HEK293 (cell line): Measurements from ENCODE around the gene RD3L.

ENCODE experiments used
- CTCF ChIA-PET: fragments of 350-600 bp; formaldehyde crosslinking; extraction: SDS; loops from one replicate; lab custom pipeline; 2021; ENCODE audit warnings: antibody characterized with exemption; lab: Yijun Ruan, JAX
- POLR2A ChIA-PET: fragments of 300-600 bp; formaldehyde crosslinking; extraction: SDS; loops from one replicate; lab custom pipeline; 2020; ENCODE audit warnings: antibody characterized with exemption, inconsistent platforms; lab: Yijun Ruan, JAX
- H3K27ac ChIP-seq: fragments of 200-500 bp; sonication (Bioruptor generic); 2 replicates; pipeline ENCODE4 v1.5.1; 2014; ENCODE audit warnings: low read depth, low read length, control low read depth, inconsistent platforms; ENCODE audit errors: extremely low read depth
- H3K36me3 ChIP-seq, 2 experiments: fragments of 200-500 bp in 1 of 2; sonication (Bioruptor generic) in 1 of 2; 1 replicate in 1 of 2; 2 replicates in 1 of 2; pipeline ENCODE4 v1.5.1; 2014 to 2017; ENCODE audit warnings: inconsistent platforms in 2 of 2, low read length in 2 of 2; ENCODE audit not compliant: control insufficient read depth in 2 of 2, insufficient read depth in 1 of 2
- H3K4me1 ChIP-seq: fragments of 200-500 bp; sonication (Bioruptor generic); 2 replicates; pipeline ENCODE4 v1.5.1; 2014; ENCODE audit warnings: mild to moderate bottlenecking, low read length, inconsistent platforms; ENCODE audit not compliant: control insufficient read depth, insufficient read depth
- H3K4me3 ChIP-seq: 2 replicates; pipeline ENCODE4 v1.5.1; 2011; ENCODE audit warnings: low read depth, mild to moderate bottlenecking, control low read depth, low read length, moderate library complexity
- H3K9me3 ChIP-seq: fragments of 200-500 bp; sonication (Bioruptor generic); 2 replicates; pipeline ENCODE4 v1.5.1; 2014; ENCODE audit warnings: low read depth, low read length, inconsistent platforms; ENCODE audit not compliant: control insufficient read depth, insufficient read depth
- BCL11B ChIP-seq: fragments of 450-650 bp; formaldehyde crosslinking; IDR thresholded peaks from 2 replicates; pipeline ENCODE4 v1.5.1; 2016; ENCODE audit warnings: low read depth, missing biosample characterization, missing genetic modification characterization
- GLI2 ChIP-seq: fragments of 450-650 bp; formaldehyde crosslinking; IDR thresholded peaks from 2 replicates; pipeline ENCODE4; 2017; ENCODE audit warnings: missing biosample characterization, missing genetic modification characterization, low read depth, borderline replicate concordance
- HOXC10 ChIP-seq: sonication (generic); formaldehyde crosslinking; IDR thresholded peaks from 2 replicates; pipeline ENCODE4 v1.8.1; 2023; ENCODE audit warnings: mild to moderate bottlenecking, missing genetic modification reagents
- KLF9 ChIP-seq: fragments of 450-650 bp; formaldehyde crosslinking; IDR thresholded peaks from 2 replicates; pipeline ENCODE4 v1.5.1; 2016; ENCODE audit warnings: missing biosample characterization, missing genetic modification characterization, low read depth
- ZBTB20 ChIP-seq: fragments of 450-650 bp; formaldehyde crosslinking; IDR thresholded peaks from 2 replicates; pipeline ENCODE4 v1.5.1; 2016; ENCODE audit warnings: missing biosample characterization, missing genetic modification characterization
- ZBTB8A ChIP-seq: fragments of 450-650 bp; formaldehyde crosslinking; IDR thresholded peaks from 2 replicates; pipeline ENCODE4 v1.5.1; 2016; ENCODE audit warnings: missing biosample characterization, missing genetic modification characterization
- ZEB2 ChIP-seq: fragments of 450-650 bp; formaldehyde crosslinking; IDR thresholded peaks from 2 replicates; pipeline ENCODE4 v1.5.1; 2016; ENCODE audit warnings: missing biosample characterization, missing genetic modification characterization
- ZFHX2 ChIP-seq: fragments of 450-650 bp; formaldehyde crosslinking; conservative IDR thresholded peaks from 2 replicates; pipeline ENCODE4 v1.5.1; 2016; ENCODE audit warnings: missing biosample characterization, missing genetic modification characterization
- ZFP41 ChIP-seq: fragments of 450-650 bp; formaldehyde crosslinking; IDR thresholded peaks from 2 replicates; pipeline ENCODE4 v1.5.1; 2016; ENCODE audit warnings: missing biosample characterization, missing genetic modification characterization, borderline replicate concordance
- ZFP69B ChIP-seq: fragments of 450-650 bp; formaldehyde crosslinking; IDR thresholded peaks from 2 replicates; pipeline ENCODE4 v1.5.1; 2016; ENCODE audit warnings: missing biosample characterization, missing genetic modification characterization
- ZNF501 ChIP-seq: fragments of 450-650 bp; formaldehyde crosslinking; IDR thresholded peaks from 2 replicates; pipeline ENCODE4 v1.5.1; 2016; ENCODE audit warnings: missing biosample characterization, missing genetic modification characterization
- ZNF529 ChIP-seq: fragments of 450-650 bp; formaldehyde crosslinking; IDR thresholded peaks from 2 replicates; pipeline ENCODE4 v1.5.1; 2017; ENCODE audit warnings: missing genetic modification characterization, missing biosample characterization; ENCODE audit not compliant: insufficient replicate concordance
- ZNF544 ChIP-seq: fragments of 450-650 bp; formaldehyde crosslinking; IDR thresholded peaks from 2 replicates; pipeline ENCODE4 v1.5.0; 2017; ENCODE audit warnings: missing biosample characterization, missing genetic modification characterization
- ZNF658 ChIP-seq: fragments of 450-650 bp; formaldehyde crosslinking; IDR thresholded peaks from 2 replicates; pipeline ENCODE4; 2016; ENCODE audit warnings: missing biosample characterization, missing genetic modification characterization
- ZNF76 ChIP-seq: fragments of 450-650 bp; formaldehyde crosslinking; IDR thresholded peaks from 2 replicates; pipeline ENCODE4; 2016; ENCODE audit warnings: low read depth, missing biosample characterization, missing genetic modification characterization, borderline replicate concordance
- ZNF830 ChIP-seq: fragments of 450-650 bp; IDR thresholded peaks from 2 replicates; pipeline ENCODE4 v1.5.0; 2018; ENCODE audit warnings: missing biosample characterization, missing genetic modification characterization, low read depth, mild to moderate bottlenecking, moderate library complexity
- TF ChIP-seq, protein P1 (sequence below): fragments of 450-650 bp; formaldehyde crosslinking; IDR thresholded peaks from 2 replicates; pipeline ENCODE4 v1.5.1; 2016; ENCODE audit warnings: missing biosample characterization, missing genetic modification characterization
- TF ChIP-seq, protein P2 (sequence below): fragments of 450-650 bp; formaldehyde crosslinking; IDR thresholded peaks from 2 replicates; pipeline ENCODE4 v1.5.1; 2016; ENCODE audit warnings: missing biosample characterization, missing genetic modification characterization
- TF ChIP-seq, protein P3 (sequence below): fragments of 450-650 bp; formaldehyde crosslinking; IDR thresholded peaks from 2 replicates; pipeline ENCODE4 v1.5.1; 2016; ENCODE audit warnings: missing biosample characterization, missing genetic modification characterization
- TF ChIP-seq, protein P4 (sequence below): fragments of 450-650 bp; formaldehyde crosslinking; IDR thresholded peaks from 2 replicates; pipeline ENCODE4 v1.5.1; 2016; ENCODE audit warnings: missing biosample characterization, missing genetic modification characterization
- TF ChIP-seq, protein P5 (sequence below): fragments of 450-650 bp; formaldehyde crosslinking; IDR thresholded peaks from 2 replicates; pipeline ENCODE4 v1.5.1; 2016; ENCODE audit warnings: missing biosample characterization, missing genetic modification characterization, low read depth

RD3L gene

DNA sequence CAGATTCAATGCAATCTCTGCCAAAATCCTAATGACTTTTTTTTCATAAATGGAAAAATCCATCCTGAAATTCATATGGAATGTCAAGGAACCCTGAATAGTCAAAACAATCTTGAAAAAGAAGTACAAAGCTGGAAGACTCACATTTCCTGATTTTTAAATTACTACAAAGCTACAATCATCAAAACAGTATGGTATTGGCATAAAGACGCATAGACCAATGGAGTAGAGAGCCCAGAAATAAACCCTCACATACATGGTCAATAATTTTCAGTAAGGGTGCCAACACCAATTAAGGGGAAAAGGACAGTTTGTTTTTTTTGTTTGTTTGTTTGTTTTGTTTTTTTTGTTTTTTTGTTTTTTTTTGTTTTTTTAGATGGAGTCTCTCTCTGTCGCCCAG lies 4.6 kb upstream of the RD3L start:
- H3K36me3 ChIP-seq, result no peaks in the 10 kb centered on the region
- no peaks in the 10 kb centered on the region for H3K4me1 ChIP-seq
- TF ChIP-seq, protein P1, sequence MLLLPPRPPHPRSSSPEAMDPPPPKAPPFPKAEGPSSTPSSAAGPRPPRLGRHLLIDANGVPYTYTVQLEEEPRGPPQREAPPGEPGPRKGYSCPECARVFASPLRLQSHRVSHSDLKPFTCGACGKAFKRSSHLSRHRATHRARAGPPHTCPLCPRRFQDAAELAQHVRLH (tag by site-specific recombination), result peak; percentile 72; the same call in 1 of the 2 replicates
- no peak for TF ChIP-seq BCL11B (tag by site-specific recombination)
- no peak for TF ChIP-seq ZNF501 (tag by site-specific recombination)
- TF ChIP-seq, protein P2, sequence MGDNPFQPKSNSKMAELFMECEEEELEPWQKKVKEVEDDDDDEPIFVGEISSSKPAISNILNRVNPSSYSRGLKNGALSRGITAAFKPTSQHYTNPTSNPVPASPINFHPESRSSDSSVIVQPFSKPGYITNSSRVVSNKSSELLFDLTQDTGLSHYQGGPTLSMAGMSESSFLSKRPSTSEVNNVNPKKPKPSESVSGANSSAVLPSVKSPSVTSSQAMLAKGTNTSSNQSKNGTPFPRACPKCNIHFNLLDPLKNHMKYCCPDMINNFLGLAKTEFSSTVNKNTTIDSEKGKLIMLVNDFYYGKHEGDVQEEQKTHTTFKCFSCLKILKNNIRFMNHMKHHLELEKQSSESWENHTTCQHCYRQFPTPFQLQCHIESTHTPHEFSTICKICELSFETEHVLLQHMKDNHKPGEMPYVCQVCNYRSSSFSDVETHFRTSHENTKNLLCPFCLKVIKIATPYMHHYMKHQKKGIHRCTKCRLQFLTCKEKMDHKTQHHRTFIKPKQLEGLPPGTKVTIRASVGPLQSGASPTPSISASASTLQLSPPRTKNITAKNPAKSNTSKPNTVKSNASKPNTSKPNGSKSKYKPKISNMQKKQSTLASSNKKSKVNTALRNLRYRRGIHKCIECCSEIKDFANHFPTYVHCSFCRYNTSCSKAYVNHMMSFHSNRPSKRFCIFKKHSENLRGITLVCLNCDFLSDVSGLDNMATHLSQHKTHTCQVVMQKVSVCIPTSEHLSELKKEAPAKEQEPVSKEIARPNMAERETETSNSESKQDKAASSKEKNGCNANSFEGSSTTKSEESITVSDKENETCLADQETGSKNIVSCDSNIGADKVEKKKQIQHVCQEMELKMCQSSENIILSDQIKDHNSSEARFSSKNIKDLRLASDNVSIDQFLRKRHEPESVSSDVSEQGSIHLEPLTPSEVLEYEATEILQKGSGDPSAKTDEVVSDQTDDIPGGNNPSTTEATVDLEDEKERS (tag by site-specific recombination), result 0 out of 2 replicates have a peak, but pooled peaks have one; percentile 77
- TF ChIP-seq, all 188 proteins: peak for 2
- no peak overlapping the region for H3K27ac ChIP-seq
- no peak overlapping the region for H3K4me3 ChIP-seq
- POLR2A ChIA-PET, result no interaction called here
- no peaks in the 10 kb centered on the region for H3K9me3 ChIP-seq
- CTCF ChIA-PET, result no interaction called here

DNA sequence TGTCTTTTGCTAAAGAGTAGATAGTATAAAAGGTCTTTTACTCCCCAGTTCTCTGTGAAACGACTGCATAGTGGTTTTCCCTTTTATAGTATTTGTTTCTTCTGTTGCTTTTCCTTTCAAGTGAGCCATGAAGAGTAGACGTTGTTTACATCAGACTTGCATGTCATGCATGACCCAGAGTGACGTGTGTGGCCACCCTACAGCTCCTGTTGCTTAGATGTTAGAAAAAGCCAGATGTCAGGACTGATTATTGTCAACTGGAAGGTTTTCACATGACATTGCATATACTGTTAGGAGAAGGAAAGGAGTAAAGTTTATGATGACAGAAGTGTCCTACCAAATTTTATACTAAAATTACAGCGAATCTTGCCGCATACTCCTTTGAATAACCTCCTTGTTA lies 1.3 kb upstream of the RD3L start:
- CTCF ChIA-PET, result interaction anchor here (0.7 to 1.4 kb wide), 2 partner anchors 22 to 451 kb away, joined by 3 read pairs; no protein-coding TSS in a partner anchor
- POLR2A ChIA-PET, result no interaction called here
- H3K4me1 ChIP-seq, result peaks cover 5% of the 10 kb centered on the region; the same call in 1 of the 2 replicates
- no peak overlapping the region for H3K27ac ChIP-seq
- no peak overlapping the region for H3K4me3 ChIP-seq
- TF ChIP-seq ZBTB20 (tag by site-specific recombination) (no peak), ZBTB8A (tag by site-specific recombination) (no peak), ZNF544 (tag by site-specific recombination) (no peak), KLF9 (tag by site-specific recombination) (no peak), ZFP69B (tag by site-specific recombination) (no peak), HOXC10 (CRISPR knock-in tag) (no peak), GLI2 (tag by site-specific recombination) (no peak), ZNF76 (tag by site-specific recombination) (no peak), ZNF529 (tag by site-specific recombination) (no peak), ZNF658 (tag by site-specific recombination) (no peak), ZFP41 (tag by site-specific recombination) (no peak), ZFHX2 (tag by site-specific recombination) (no peak), ZNF830 (no peak), ZEB2 (tag by site-specific recombination) (no peak), ZNF501 (tag by site-specific recombination) (no peak)
- TF ChIP-seq, protein P3, sequence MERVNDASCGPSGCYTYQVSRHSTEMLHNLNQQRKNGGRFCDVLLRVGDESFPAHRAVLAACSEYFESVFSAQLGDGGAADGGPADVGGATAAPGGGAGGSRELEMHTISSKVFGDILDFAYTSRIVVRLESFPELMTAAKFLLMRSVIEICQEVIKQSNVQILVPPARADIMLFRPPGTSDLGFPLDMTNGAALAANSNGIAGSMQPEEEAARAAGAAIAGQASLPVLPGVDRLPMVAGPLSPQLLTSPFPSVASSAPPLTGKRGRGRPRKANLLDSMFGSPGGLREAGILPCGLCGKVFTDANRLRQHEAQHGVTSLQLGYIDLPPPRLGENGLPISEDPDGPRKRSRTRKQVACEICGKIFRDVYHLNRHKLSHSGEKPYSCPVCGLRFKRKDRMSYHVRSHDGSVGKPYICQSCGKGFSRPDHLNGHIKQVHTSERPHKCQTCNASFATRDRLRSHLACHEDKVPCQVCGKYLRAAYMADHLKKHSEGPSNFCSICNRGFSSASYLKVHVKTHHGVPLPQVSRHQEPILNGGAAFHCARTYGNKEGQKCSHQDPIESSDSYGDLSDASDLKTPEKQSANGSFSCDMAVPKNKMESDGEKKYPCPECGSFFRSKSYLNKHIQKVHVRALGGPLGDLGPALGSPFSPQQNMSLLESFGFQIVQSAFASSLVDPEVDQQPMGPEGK (tag by site-specific recombination), result no peak
- TF ChIP-seq, protein P4, sequence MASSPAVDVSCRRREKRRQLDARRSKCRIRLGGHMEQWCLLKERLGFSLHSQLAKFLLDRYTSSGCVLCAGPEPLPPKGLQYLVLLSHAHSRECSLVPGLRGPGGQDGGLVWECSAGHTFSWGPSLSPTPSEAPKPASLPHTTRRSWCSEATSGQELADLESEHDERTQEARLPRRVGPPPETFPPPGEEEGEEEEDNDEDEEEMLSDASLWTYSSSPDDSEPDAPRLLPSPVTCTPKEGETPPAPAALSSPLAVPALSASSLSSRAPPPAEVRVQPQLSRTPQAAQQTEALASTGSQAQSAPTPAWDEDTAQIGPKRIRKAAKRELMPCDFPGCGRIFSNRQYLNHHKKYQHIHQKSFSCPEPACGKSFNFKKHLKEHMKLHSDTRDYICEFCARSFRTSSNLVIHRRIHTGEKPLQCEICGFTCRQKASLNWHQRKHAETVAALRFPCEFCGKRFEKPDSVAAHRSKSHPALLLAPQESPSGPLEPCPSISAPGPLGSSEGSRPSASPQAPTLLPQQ (tag by site-specific recombination), result no peak
- TF ChIP-seq, protein P5, sequence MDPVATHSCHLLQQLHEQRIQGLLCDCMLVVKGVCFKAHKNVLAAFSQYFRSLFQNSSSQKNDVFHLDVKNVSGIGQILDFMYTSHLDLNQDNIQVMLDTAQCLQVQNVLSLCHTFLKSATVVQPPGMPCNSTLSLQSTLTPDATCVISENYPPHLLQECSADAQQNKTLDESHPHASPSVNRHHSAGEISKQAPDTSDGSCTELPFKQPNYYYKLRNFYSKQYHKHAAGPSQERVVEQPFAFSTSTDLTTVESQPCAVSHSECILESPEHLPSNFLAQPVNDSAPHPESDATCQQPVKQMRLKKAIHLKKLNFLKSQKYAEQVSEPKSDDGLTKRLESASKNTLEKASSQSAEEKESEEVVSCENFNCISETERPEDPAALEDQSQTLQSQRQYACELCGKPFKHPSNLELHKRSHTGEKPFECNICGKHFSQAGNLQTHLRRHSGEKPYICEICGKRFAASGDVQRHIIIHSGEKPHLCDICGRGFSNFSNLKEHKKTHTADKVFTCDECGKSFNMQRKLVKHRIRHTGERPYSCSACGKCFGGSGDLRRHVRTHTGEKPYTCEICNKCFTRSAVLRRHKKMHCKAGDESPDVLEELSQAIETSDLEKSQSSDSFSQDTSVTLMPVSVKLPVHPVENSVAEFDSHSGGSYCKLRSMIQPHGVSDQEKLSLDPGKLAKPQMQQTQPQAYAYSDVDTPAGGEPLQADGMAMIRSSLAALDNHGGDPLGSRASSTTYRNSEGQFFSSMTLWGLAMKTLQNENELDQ (tag by site-specific recombination), result no peak
- H3K9me3 ChIP-seq, result no peaks in the 10 kb centered on the region
- H3K36me3 ChIP-seq, result no peaks in the 10 kb centered on the region
